CD4-positive, alpha-beta memory T cell (primary cell): Measurements from ENCODE around the gene L3MBTL4. TPM values are rescaled to one million over a fixed set of nuclear protein-coding genes. Genes with fewer than 3 reads are reported as not detected.
"Not testable (repeated sequence)": the region's sequence is repeated elsewhere in the genome, so short reads cannot be mapped to it uniquely, and the experiment has no call there.

ENCODE experiments used
- CTCF ChIA-PET: fragments of 350-600 bp; sonication (Branson Sonifier 250); formaldehyde crosslinking; loops from one replicate; lab custom pipeline; 2021; ENCODE audit warnings: inconsistent platforms; ENCODE audit not compliant: partially characterized antibody; lab: Charles Lee
- POLR2A ChIA-PET: fragments of 350-600 bp; sonication (Branson Sonifier 250); formaldehyde crosslinking; loops from one replicate; lab custom pipeline; 2021; ENCODE audit not compliant: partially characterized antibody; lab: Charles Lee
- DNase-seq, 5 donors: peaks; one replicate each; pipeline versions ENCODE4 v3.0.0 to v3.0.0-alpha.2; 2020 to 2022; ENCODE audit warnings: mixed read lengths in 1 of 5
- H3K27ac ChIP-seq: one replicate; pipeline ENCODE4 v1.7.0; 2013; ENCODE audit warnings: low read depth, low read length
- H3K27me3 ChIP-seq: 2 replicates; pipeline ENCODE4 v1.7.0; 2013; ENCODE audit warnings: mild to moderate bottlenecking, low read length, moderate library complexity; ENCODE audit not compliant: insufficient read depth
- H3K36me3 ChIP-seq: 2 replicates; pipeline ENCODE4 v1.7.0; 2013; ENCODE audit warnings: mild to moderate bottlenecking, low read length, moderate library complexity; ENCODE audit not compliant: insufficient read depth
- H3K4me1 ChIP-seq: 2 replicates; pipeline ENCODE4 v1.7.0; 2013; ENCODE audit warnings: mild to moderate bottlenecking, low read length, moderate library complexity; ENCODE audit not compliant: insufficient read depth
- H3K4me3 ChIP-seq, 2 donors: one replicate each; pipeline ENCODE4 v1.7.0; 2013; ENCODE audit warnings: low read length in 2 of 2, mild to moderate bottlenecking in 1 of 2
- H3K9me3 ChIP-seq, 2 donors: one replicate each; pipeline ENCODE4 v1.7.0; 2013; ENCODE audit warnings: low read length in 2 of 2, control low read depth in 1 of 2; ENCODE audit not compliant: control insufficient read depth in 1 of 2
- H3K27ac Mint-ChIP-seq, 7 donors: one replicate each; pipeline ENCODE4 v1.8.0; 2020 to 2021; ENCODE audit warnings: mixed read lengths in 7 of 7, mild to moderate bottlenecking in 6 of 7, inconsistent platforms in 3 of 7, moderate library complexity in 3 of 7
- H3K27me3 Mint-ChIP-seq, 2 donors: one replicate each; pipeline ENCODE4 v1.8.0; 2020 to 2021; ENCODE audit warnings: mixed read lengths in 2 of 2
- H3K36me3 Mint-ChIP-seq, 2 donors: one replicate each; pipeline ENCODE4 v1.8.0; 2020 to 2021; ENCODE audit warnings: mixed read lengths in 2 of 2, inconsistent platforms in 1 of 2, mild to moderate bottlenecking in 1 of 2
- H3K4me1 Mint-ChIP-seq, 4 donors: one replicate each; pipeline ENCODE4 v1.8.0; 2020 to 2021; ENCODE audit warnings: mixed read lengths in 4 of 4, mild to moderate bottlenecking in 1 of 4
- H3K4me3 Mint-ChIP-seq, 8 donors: one replicate each; pipeline ENCODE4 v1.8.0; 2020 to 2021; ENCODE audit warnings: mixed read lengths in 8 of 8, mild to moderate bottlenecking in 7 of 8, moderate library complexity in 6 of 8, inconsistent platforms in 3 of 8
- H3K9me3 Mint-ChIP-seq, 8 donors: one replicate each; pipeline ENCODE4 v1.8.0; 2020 to 2021; ENCODE audit warnings: mixed read lengths in 8 of 8, mild to moderate bottlenecking in 5 of 8, inconsistent platforms in 3 of 8, moderate library complexity in 1 of 8
- intact Hi-C: fragments of 100-400 bp; cut with micrococcal nuclease; formaldehyde crosslinking; loops from one replicate; pipeline ENCODE4 v1.15.1; 2023
- polyA plus RNA-seq, 2 donors: library from polyadenylated mRNA; unstranded; fragments of 300-500 nt; fragmentation: Illumina TruSeq; gene quantifications; one replicate each; pipeline ENCODE4 v1.2.3, GENCODE V29; 2021
- total RNA-seq, 2 experiments: library from RNA; stranded (reverse); gene quantifications; one replicate each; pipeline ENCODE4 v1.2.3, GENCODE V29; 2021

The L3MBTL4 gene
- total and polyA plus RNA-seq, 4 experiments from 2014 or later, result 0.49 to 0.53 TPM; not detected in 2

DNA sequence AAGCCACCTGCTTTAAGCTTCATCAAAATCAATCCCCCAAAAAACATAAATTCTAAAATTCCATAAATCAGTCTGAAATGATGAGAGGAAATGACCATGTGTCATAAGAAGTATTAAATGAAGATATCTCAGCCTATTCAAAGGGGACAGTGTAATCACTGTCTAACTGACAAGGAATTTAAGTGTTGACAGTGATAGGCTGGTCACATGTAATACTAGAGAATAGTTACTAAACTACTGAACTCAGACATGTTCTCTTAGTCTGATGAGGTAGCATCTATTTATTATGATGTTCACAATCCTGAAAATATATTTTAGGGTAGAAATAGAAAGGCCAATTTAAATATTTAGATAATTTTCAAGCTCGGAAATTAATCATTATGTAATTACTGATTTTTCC is 216.1 kb downstream of the L3MBTL4 start:
- H3K4me1 Mint-ChIP-seq, result no peaks in the 10 kb centered on the region
- H3K27ac Mint-ChIP-seq, result no peak overlapping the region
- no peak overlapping the region for H3K27ac ChIP-seq
- H3K9me3 Mint-ChIP-seq, result peaks cover 0 to 12% (median 2%) of the 10 kb centered on the region in 8 donors
- no peaks in the 10 kb centered on the region for H3K9me3 ChIP-seq
- H3K4me3 Mint-ChIP-seq, result no peak overlapping the region
- H3K4me3 ChIP-seq, result no peak overlapping the region
- CTCF ChIA-PET, result no interaction called here
- H3K27me3 ChIP-seq, result no peaks in the 10 kb centered on the region
- H3K36me3 ChIP-seq, result no peaks in the 10 kb centered on the region
- no peak for DNase-seq
- H3K27me3 Mint-ChIP-seq, result no peaks in the 10 kb centered on the region
- H3K4me1 ChIP-seq, result no peaks in the 10 kb centered on the region
- intact Hi-C loops, result no loop called here
- POLR2A ChIA-PET, result no interaction called here
- H3K36me3 Mint-ChIP-seq, result no peaks in the 10 kb centered on the region

DNA sequence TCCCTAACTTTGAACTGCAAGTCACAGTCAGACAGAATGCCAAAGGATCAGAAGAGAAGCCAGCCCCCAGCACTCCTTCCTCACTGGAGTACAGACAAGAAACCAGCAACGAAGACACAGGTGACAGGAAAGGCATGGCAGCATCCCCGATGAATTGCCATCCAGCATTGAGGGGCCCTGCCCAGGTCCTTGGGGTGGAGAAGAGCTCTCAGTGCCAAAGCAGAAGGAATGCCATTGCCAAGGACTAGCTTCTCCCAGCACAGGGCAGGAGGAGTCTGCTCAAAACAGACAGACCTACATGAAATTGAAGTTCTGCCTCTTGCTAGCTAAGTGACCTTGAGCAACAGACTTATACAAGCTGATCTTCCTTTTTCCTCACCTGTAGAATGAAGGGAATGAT is 220.1 kb downstream of the L3MBTL4 start:
- Histone ChIP-seq H3K4me1 (no peaks in the 10 kb centered on the region), H3K27me3 (no peaks in the 10 kb centered on the region), H3K9me3 (no peaks in the 10 kb centered on the region), H3K4me3 (no peak overlapping the region), H3K27ac (no peak overlapping the region), H3K36me3 (no peaks in the 10 kb centered on the region)
- intact Hi-C loops, result no loop called here
- ChIA-PET CTCF (no interaction called here), POLR2A (no interaction called here)
- Mint-ChIP-seq H3K27ac (no peak overlapping the region), H3K4me3 (no peak overlapping the region), H3K4me1 (no peaks in the 10 kb centered on the region), H3K9me3 (peaks cover 0 to 12% (median under 1%) of the 10 kb centered on the region in 8 donors), H3K27me3 (no peaks in the 10 kb centered on the region), H3K36me3 (no peaks in the 10 kb centered on the region)
- DNase-seq, result no peak

- POLR2A ChIA-PET, H3K4me1 ChIP-seq, H3K36me3 ChIP-seq, H3K4me3 Mint-ChIP-seq, H3K4me1 Mint-ChIP-seq, H3K36me3 Mint-ChIP-seq, H3K9me3 ChIP-seq, H3K27me3 Mint-ChIP-seq, intact Hi-C loops, CTCF ChIA-PET, H3K27me3 ChIP-seq, DNase-seq, H3K27ac Mint-ChIP-seq, H3K4me3 ChIP-seq, H3K27ac ChIP-seq: not testable (repeated sequence)
- H3K9me3 Mint-ChIP-seq, result peaks cover 0 to 25% (median 13%) of the 10 kb centered on the region in 8 donors
Measured at GRCh38 chr18:6185782-6186181, 228.9 kb downstream of the L3MBTL4 start.

- Mint-ChIP-seq H3K4me3 (no peak overlapping the region), H3K27me3 (no peaks in the 10 kb centered on the region), H3K27ac (no peak overlapping the region), H3K36me3 (no peaks in the 10 kb centered on the region), H3K4me1 (no peaks in the 10 kb centered on the region), H3K9me3 (peaks cover 0 to 6% (median 3%) of the 10 kb centered on the region in 8 donors)
- intact Hi-C loops, result no loop called here
- Histone ChIP-seq H3K4me1 (no peaks in the 10 kb centered on the region), H3K27ac (no peak overlapping the region), H3K36me3 (no peaks in the 10 kb centered on the region), H3K27me3 (no peaks in the 10 kb centered on the region), H3K9me3 (no peaks in the 10 kb centered on the region), H3K4me3 (no peak overlapping the region)
- no peak for DNase-seq
- CTCF ChIA-PET, result no interaction called here
- POLR2A ChIA-PET, result no interaction called here
Measured at GRCh38 chr18:6174983-6175745, 239.5 kb downstream of the L3MBTL4 start.

DNA sequence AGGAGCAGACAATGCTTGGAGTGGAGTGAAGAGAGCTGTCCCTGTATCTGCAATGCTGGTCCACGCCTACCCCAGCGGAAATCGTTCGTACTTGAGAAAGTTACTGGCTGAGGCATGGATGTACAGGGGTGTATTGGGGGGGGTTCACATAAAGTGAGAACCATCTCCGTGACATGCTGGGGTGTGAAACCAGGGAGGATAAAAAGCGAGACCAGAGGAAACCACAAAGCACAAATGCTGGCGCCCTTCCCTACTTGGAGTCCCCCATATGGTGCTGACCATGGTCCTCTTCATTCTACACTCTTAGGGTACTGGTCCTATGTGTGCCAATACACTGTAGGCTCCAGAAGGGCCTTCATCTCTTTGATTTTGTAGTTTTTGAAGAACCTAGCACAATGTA is 244.1 kb downstream of the L3MBTL4 start:
- Histone ChIP-seq H3K4me1 (no peaks in the 10 kb centered on the region), H3K27me3 (no peaks in the 10 kb centered on the region), H3K9me3 (no peaks in the 10 kb centered on the region), H3K36me3 (no peaks in the 10 kb centered on the region), H3K4me3 (no peak overlapping the region), H3K27ac (no peak overlapping the region)
- Mint-ChIP-seq H3K9me3 (peaks cover 0 to 10% (median 5%) of the 10 kb centered on the region in 8 donors), H3K27ac (no peak overlapping the region), H3K36me3 (no peaks in the 10 kb centered on the region), H3K4me1 (no peaks in the 10 kb centered on the region), H3K27me3 (no peaks in the 10 kb centered on the region), H3K4me3 (no peak overlapping the region)
- intact Hi-C loops, result no loop called here
- POLR2A ChIA-PET, result no interaction called here
- CTCF ChIA-PET, result no interaction called here
- DNase-seq, result no peak

GRCh38 chr18:6161549-6161948 is 253.2 kb downstream of the L3MBTL4 start:
- CTCF ChIA-PET, result no interaction called here
- no peak overlapping the region for H3K4me3 ChIP-seq
- no peaks in the 10 kb centered on the region for H3K27me3 ChIP-seq
- no peaks in the 10 kb centered on the region for H3K9me3 ChIP-seq
- H3K36me3 Mint-ChIP-seq, result no peaks in the 10 kb centered on the region
- POLR2A ChIA-PET, result no interaction called here
- intact Hi-C loops, result no loop called here
- no peaks in the 10 kb centered on the region for H3K4me1 Mint-ChIP-seq
- H3K4me3 Mint-ChIP-seq, result no peak overlapping the region
- H3K27me3 Mint-ChIP-seq, result no peaks in the 10 kb centered on the region
- H3K36me3 ChIP-seq, result no peaks in the 10 kb centered on the region
- no peak overlapping the region for H3K27ac ChIP-seq
- H3K4me1 ChIP-seq, result no peaks in the 10 kb centered on the region
- H3K27ac Mint-ChIP-seq, result no peak overlapping the region
- H3K9me3 Mint-ChIP-seq, result peaks cover 0 to 15% (median 7%) of the 10 kb centered on the region in 8 donors
- no peak for DNase-seq

DNA sequence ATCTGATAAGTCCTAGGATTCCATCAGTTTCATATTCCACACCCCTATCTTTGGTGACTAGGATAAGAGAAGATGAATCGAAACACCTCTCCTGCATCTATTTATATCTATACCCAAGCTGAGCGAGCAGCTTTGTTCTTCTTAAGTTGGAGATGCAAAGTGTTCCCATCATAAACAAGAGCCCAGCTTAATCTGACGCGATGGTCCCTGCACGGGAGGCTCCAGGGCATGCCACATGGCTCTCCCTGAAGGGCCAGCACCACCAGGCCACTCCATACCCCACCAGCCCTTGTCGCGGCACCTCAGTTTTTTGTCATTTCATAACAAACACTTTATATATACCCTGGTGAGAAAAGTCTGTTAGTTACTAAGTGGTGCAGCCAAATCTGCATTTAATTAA is 255.3 kb downstream of the L3MBTL4 start:
- intact Hi-C loops, result no loop called here
- H3K4me3 ChIP-seq, result no peak overlapping the region
- no peaks in the 10 kb centered on the region for H3K4me1 ChIP-seq
- no peaks in the 10 kb centered on the region for H3K27me3 ChIP-seq
- H3K27ac ChIP-seq, result no peak overlapping the region
- DNase-seq, result no peak
- POLR2A ChIA-PET, result no interaction called here
- Mint-ChIP-seq H3K9me3 (peaks cover under 1 to 12% (median 7%) of the 10 kb centered on the region in 8 donors), H3K36me3 (no peaks in the 10 kb centered on the region), H3K4me1 (no peaks in the 10 kb centered on the region), H3K4me3 (no peak overlapping the region), H3K27ac (no peak overlapping the region), H3K27me3 (no peaks in the 10 kb centered on the region)
- H3K36me3 ChIP-seq, result no peaks in the 10 kb centered on the region
- H3K9me3 ChIP-seq, result no peaks in the 10 kb centered on the region
- CTCF ChIA-PET, result no interaction called here
